ACC112 (cell line): ENCODE results near the gene MYRIP.

Experiments used
- H2AFZ ChIP-seq: fragments of 200-600 bp; sonication (generic); one replicate; pipeline ENCODE4 v1.6.0; 2017; ENCODE audit warnings: antibody characterized with exemption, low read length; ENCODE audit not compliant: unreplicated experiment
- H3K27ac ChIP-seq: fragments of 200-600 bp; sonication (generic); 2 replicates; pipeline ENCODE4 v1.5.1; 2014; ENCODE audit warnings: low read depth, mild to moderate bottlenecking, antibody characterized with exemption, low read length, moderate library complexity
- H3K27me3 ChIP-seq: fragments of 200-600 bp; sonication (generic); 2 replicates; pipeline ENCODE4 v1.6.1; 2014; ENCODE audit warnings: mild to moderate bottlenecking, antibody characterized with exemption, low read length, moderate library complexity, mixed read lengths; ENCODE audit not compliant: insufficient read depth
- H3K36me3 ChIP-seq: fragments of 200-600 bp; sonication (generic); 2 replicates; pipeline ENCODE4 v1.6.1; 2016; ENCODE audit warnings: mild to moderate bottlenecking, antibody characterized with exemption, low read length, moderate library complexity, mixed read lengths; ENCODE audit not compliant: insufficient read depth
- H3K4me1 ChIP-seq: fragments of 200-600 bp; sonication (generic); one replicate; pipeline ENCODE4 v1.6.1; 2016; ENCODE audit warnings: low read length, mixed read lengths; ENCODE audit not compliant: insufficient read depth, unreplicated experiment, control insufficient read depth
- H3K4me3 ChIP-seq: fragments of 200-600 bp; sonication (generic); 2 replicates; pipeline ENCODE4 v1.5.1; 2014; ENCODE audit warnings: mild to moderate bottlenecking, low read depth, low read length
- H3K79me2 ChIP-seq: fragments of 200-600 bp; sonication (generic); one replicate; pipeline ENCODE4 v1.6.0; 2016; ENCODE audit warnings: low read length; ENCODE audit not compliant: control insufficient read depth, unreplicated experiment, insufficient read depth

The MYRIP gene

GRCh38 chr3:40148827-40149226 lies 339.4 kb downstream of the MYRIP start:
- H3K36me3 ChIP-seq = no peaks in the 10 kb centered on the region
- no peak overlapping the region for H3K4me3 ChIP-seq
- no peak overlapping the region for H2AFZ ChIP-seq
- no peaks in the 10 kb centered on the region for H3K79me2 ChIP-seq
- H3K27me3 ChIP-seq = no peaks in the 10 kb centered on the region
- H3K27ac ChIP-seq = no peak overlapping the region
- no peaks in the 10 kb centered on the region for H3K4me1 ChIP-seq

- H3K27ac ChIP-seq = no peak overlapping the region
- no peaks in the 10 kb centered on the region for H3K36me3 ChIP-seq
- H3K27me3 ChIP-seq = no peaks in the 10 kb centered on the region
- H3K4me3 ChIP-seq = no peak overlapping the region
- H3K79me2 ChIP-seq = no peaks in the 10 kb centered on the region
- H2AFZ ChIP-seq = no peak overlapping the region
- H3K4me1 ChIP-seq = no peaks in the 10 kb centered on the region
Observed at GRCh38 chr3:40152482-40153133, 343.2 kb downstream of the MYRIP start.

GRCh38 chr3:40160933-40161332 lies 351.5 kb downstream of the MYRIP start:
- Histone ChIP-seq H3K36me3 (no peaks in the 10 kb centered on the region), H3K79me2 (no peaks in the 10 kb centered on the region)

GRCh38 chr3:40162616-40163015 lies 353.2 kb downstream of the MYRIP start:
- no peak overlapping the region for H3K27ac ChIP-seq
- no peaks in the 10 kb centered on the region for H3K79me2 ChIP-seq
- no peaks in the 10 kb centered on the region for H3K27me3 ChIP-seq
- no peaks in the 10 kb centered on the region for H3K36me3 ChIP-seq
- H2AFZ ChIP-seq = no peak overlapping the region
- H3K4me3 ChIP-seq = no peak overlapping the region
- no peaks in the 10 kb centered on the region for H3K4me1 ChIP-seq

More at GRCh38 chr3:40160933-40161332, 351.5 kb downstream of the MYRIP start:
- Histone ChIP-seq H3K4me3 (no peak overlapping the region), H3K27me3 (no peaks in the 10 kb centered on the region), H3K4me1 (no peaks in the 10 kb centered on the region), H3K27ac (no peak overlapping the region), H2AFZ (no peak overlapping the region)

GRCh38 chr3:40166997-40167396 lies 357.6 kb downstream of the MYRIP start:
- Histone ChIP-seq H3K36me3 (no peaks in the 10 kb centered on the region), H3K4me1 (no peaks in the 10 kb centered on the region), H3K27ac (no peak overlapping the region), H3K4me3 (no peak overlapping the region), H3K27me3 (no peaks in the 10 kb centered on the region), H3K79me2 (no peaks in the 10 kb centered on the region), H2AFZ (no peak overlapping the region)

- Histone ChIP-seq H3K27me3 (no peaks in the 10 kb centered on the region), H3K27ac (no peak overlapping the region), H3K4me3 (no peak overlapping the region), H3K79me2 (no peaks in the 10 kb centered on the region), H3K4me1 (no peaks in the 10 kb centered on the region), H3K36me3 (no peaks in the 10 kb centered on the region), H2AFZ (no peak overlapping the region)
Observed at GRCh38 chr3:40167958-40168357, 358.5 kb downstream of the MYRIP start.

GRCh38 chr3:40169983-40170382 lies 360.6 kb downstream of the MYRIP start:
- Histone ChIP-seq H3K4me1 (peaks cover 3% of the 10 kb centered on the region), H3K79me2 (no peaks in the 10 kb centered on the region), H3K36me3 (no peaks in the 10 kb centered on the region), H3K27ac (no peak overlapping the region), H3K4me3 (no peak overlapping the region), H2AFZ (no peak overlapping the region), H3K27me3 (no peaks in the 10 kb centered on the region)

- Histone ChIP-seq H3K36me3 (no peaks in the 10 kb centered on the region), H2AFZ (no peak overlapping the region), H3K4me1 (peaks cover 7% of the 10 kb centered on the region), H3K4me3 (no peak overlapping the region), H3K27ac (no peak overlapping the region), H3K79me2 (no peaks in the 10 kb centered on the region), H3K27me3 (no peaks in the 10 kb centered on the region)
Observed at GRCh38 chr3:40170395-40170794, 361.0 kb downstream of the MYRIP start.

- H2AFZ ChIP-seq = no peak overlapping the region
- H3K4me1 ChIP-seq = peaks cover 9% of the 10 kb centered on the region
- no peaks in the 10 kb centered on the region for H3K79me2 ChIP-seq
- H3K36me3 ChIP-seq = no peaks in the 10 kb centered on the region
- H3K27ac ChIP-seq = no peak overlapping the region
- no peaks in the 10 kb centered on the region for H3K27me3 ChIP-seq
- no peak overlapping the region for H3K4me3 ChIP-seq
Observed at GRCh38 chr3:40172560-40172959, 363.2 kb downstream of the MYRIP start.

- peaks cover 9% of the 10 kb centered on the region for H3K4me1 ChIP-seq
- no peak overlapping the region for H3K27ac ChIP-seq
- H2AFZ ChIP-seq = no peak overlapping the region
- H3K27me3 ChIP-seq = no peaks in the 10 kb centered on the region
- no peaks in the 10 kb centered on the region for H3K79me2 ChIP-seq
- no peaks in the 10 kb centered on the region for H3K36me3 ChIP-seq
- no peak overlapping the region for H3K4me3 ChIP-seq
Observed at GRCh38 chr3:40173227-40173721, 363.9 kb downstream of the MYRIP start.

- Histone ChIP-seq H3K27ac (no peak overlapping the region), H3K27me3 (no peaks in the 10 kb centered on the region), H3K4me1 (peaks cover 9% of the 10 kb centered on the region), H3K4me3 (no peak overlapping the region), H3K36me3 (no peaks in the 10 kb centered on the region), H3K79me2 (no peaks in the 10 kb centered on the region), H2AFZ (no peak overlapping the region)
Observed at GRCh38 chr3:40178012-40178594, 368.7 kb downstream of the MYRIP start.
